ENCODE results near the gene SLC4A8. TPM values are rescaled to one million over a fixed set of nuclear protein-coding genes. Genes with fewer than 3 reads are reported as not detected.
A peak's percentile ranks its signal among the peaks of the same experiment; 100 is the strongest.

The SLC4A8 gene
- total RNA-seq, 4 donors from 2014 or later = 0.46 to 1.7 (median 0.90) TPM

GRCh38 chr12:51419425-51420193 lies 5.0 kb upstream of the SLC4A8 start:
- peaks cover 0 to 17% (median 0%) of the 10 kb centered on the region in 4 donors for H3K27me3 ChIP-seq
- WGBS = 41% methylated on average over 11 of the region's 11 CpGs
- peaks cover 0 to 6% (median 5%) of the 10 kb centered on the region in 4 donors for H3K4me1 ChIP-seq
- DNase-seq (ENCODE audit: extremely low spot score) = peak; percentile 24
- intact Hi-C loops (cut with DNase I) = loop anchor here (5.0 to 10.0 kb wide), 2 partner anchors 113 to 405 kb away; no protein-coding TSS in a partner anchor
- H3K9me3 ChIP-seq = no peaks in the 10 kb centered on the region
- no peak overlapping the region for H3K4me3 ChIP-seq
- no peaks in the 10 kb centered on the region for H3K36me3 ChIP-seq
- no peak for TF ChIP-seq CTCF (IDR thresholded peaks at IDR 0.05)
- TF ChIP-seq POLR2AphosphoS5 (IDR thresholded peaks at IDR 0.05) = no peak
- TF ChIP-seq POLR2A (IDR thresholded peaks at IDR 0.05; ENCODE audit: low read depth) = no peak
- no peak for TF ChIP-seq EP300 (IDR thresholded peaks at IDR 0.05)
- no peak overlapping the region for H3K27ac ChIP-seq (replicated peaks in 1 of 4)

DNA sequence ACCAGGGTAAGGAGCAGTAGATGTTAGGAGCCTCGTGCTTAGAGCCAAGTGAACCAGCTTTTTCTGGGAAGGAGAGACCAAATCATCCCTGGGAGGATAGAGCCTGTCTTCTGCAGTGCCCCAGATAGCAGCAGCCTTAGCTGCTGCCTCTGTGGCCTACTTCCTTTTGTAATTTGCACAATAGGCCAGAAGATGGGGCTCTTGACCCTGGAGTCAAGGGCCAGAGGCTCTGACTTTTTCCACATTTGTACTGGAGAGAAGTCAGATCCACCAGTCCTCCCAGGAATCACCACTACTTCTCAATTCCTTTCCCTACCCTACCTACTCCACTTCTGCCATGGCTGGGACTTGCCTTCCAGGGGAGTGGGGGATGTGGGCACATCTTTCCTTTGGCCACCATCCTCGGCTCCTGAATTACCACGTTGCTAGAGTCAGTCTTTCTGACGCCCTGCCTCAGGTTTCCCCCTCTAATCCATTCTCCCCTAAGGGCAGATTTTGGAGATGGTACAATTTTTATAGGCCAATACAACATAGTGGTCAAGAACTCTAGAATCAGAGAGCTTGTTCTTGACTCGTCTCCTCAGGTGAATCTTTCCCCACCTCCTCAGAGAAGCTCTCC lies 3.3 kb upstream of the SLC4A8 start:
- intact Hi-C loops (cut with DNase I) = loop anchor here (5.0 to 10.0 kb wide), 2 partner anchors 111 to 403 kb away; no protein-coding TSS in a partner anchor
- TF ChIP-seq EP300 (IDR thresholded peaks at IDR 0.05) = no peak
- TF ChIP-seq CTCF (IDR thresholded peaks at IDR 0.05) = peak; percentile 21 to 42 (median 22)
- Histone ChIP-seq H3K4me1 (peaks cover 0 to 14% (median 12%) of the 10 kb centered on the region in 4 donors), H3K27ac (replicated peaks in 1 of 4) (no peak overlapping the region), H3K4me3 (no peak overlapping the region), H3K27me3 (peaks cover 0 to 16% (median 0%) of the 10 kb centered on the region in 4 donors), H3K9me3 (no peaks in the 10 kb centered on the region), H3K36me3 (no peaks in the 10 kb centered on the region)
- 77% methylated on average over 5 of the region's 5 CpGs for WGBS
- DNase-seq (ENCODE audit: extremely low spot score) = peak; percentile 37

GRCh38 chr12:51424094-51424661 lies 453 bp upstream of the SLC4A8 start:
- Histone ChIP-seq H3K27me3 (peaks cover 0 to 14% (median 0%) of the 10 kb centered on the region in 4 donors), H3K36me3 (no peaks in the 10 kb centered on the region), H3K4me1 (peaks cover 0 to 14% (median 12%) of the 10 kb centered on the region in 4 donors), H3K9me3 (no peaks in the 10 kb centered on the region), H3K4me3 (peak overlapping the region; percentile 58 to 72 (median 62)), H3K27ac (replicated peaks in 1 of 4) (no peak overlapping the region)
- intact Hi-C loops (cut with DNase I) = loop anchor here (5.0 to 10.0 kb wide), 2 partner anchors 108 to 401 kb away; no protein-coding TSS in a partner anchor
- WGBS = 27% methylated on average over 10 of the region's 10 CpGs
- no peak for TF ChIP-seq EP300 (IDR thresholded peaks at IDR 0.05)
- TF ChIP-seq POLR2A (IDR thresholded peaks at IDR 0.05; ENCODE audit: low read depth) = no peak
- TF ChIP-seq CTCF (IDR thresholded peaks at IDR 0.05) = no peak
- no peak for TF ChIP-seq POLR2AphosphoS5 (IDR thresholded peaks at IDR 0.05)
- no peak for DNase-seq (ENCODE audit: extremely low spot score)

GRCh38 chr12:51428256-51428655 lies 3.6 kb downstream of the SLC4A8 start:
- Histone ChIP-seq H3K36me3 (no peaks in the 10 kb centered on the region), H3K27me3 (no peaks in the 10 kb centered on the region), H3K27ac (replicated peaks in 1 of 4) (no peak overlapping the region), H3K4me1 (peaks cover 0 to 14% (median 12%) of the 10 kb centered on the region in 4 donors), H3K4me3 (no peak overlapping the region), H3K9me3 (no peaks in the 10 kb centered on the region)
- TF ChIP-seq POLR2AphosphoS5 (IDR thresholded peaks at IDR 0.05) = no peak
- no peak for TF ChIP-seq CTCF (IDR thresholded peaks at IDR 0.05)
- no peak for TF ChIP-seq POLR2A (IDR thresholded peaks at IDR 0.05; ENCODE audit: low read depth)
- no peak for TF ChIP-seq EP300 (IDR thresholded peaks at IDR 0.05)
- 94% methylated on average over 4 of the region's 4 CpGs for WGBS
- DNase-seq (ENCODE audit: extremely low spot score) = no peak
- intact Hi-C loops (cut with DNase I) = loop anchor here (10.0 kb wide), 1 partner anchor 397 kb away; no protein-coding TSS in a partner anchor
